ENCODE data around the gene RAX.

RAX gene

GRCh38 chr18:59239642-59240041, 33.6 kb downstream of the RAX start:
- no peak for DNase-seq

- no peak for DNase-seq
These were observed 34.9 kb downstream of the RAX start for GRCh38 chr18:59238385-59238784.

DNA sequence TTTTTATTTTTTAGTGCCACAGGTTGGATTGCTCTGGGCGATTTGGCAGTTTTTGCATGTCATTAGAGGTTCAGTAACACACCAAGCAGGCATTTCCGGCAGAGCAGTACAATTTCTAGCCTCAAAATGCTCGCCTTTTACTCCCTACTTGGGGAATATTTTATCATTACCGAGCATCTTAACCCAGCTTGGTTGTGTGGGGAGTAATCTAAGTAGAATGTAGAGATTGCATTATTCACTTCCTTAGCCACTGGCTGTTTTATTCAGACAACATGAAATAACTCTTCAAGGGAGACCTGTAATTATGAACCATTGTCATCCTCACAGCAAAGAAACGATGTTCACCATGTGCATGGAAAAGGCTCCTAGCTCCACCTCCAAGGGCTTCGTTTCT, 40.2 kb downstream of the RAX start:
- DNase-seq, result no peak

GRCh38 chr18:59232309-59233016, 40.8 kb downstream of the RAX start:
- no peak for DNase-seq

GRCh38 chr18:59231877-59232276, 41.4 kb downstream of the RAX start:
- no peak for DNase-seq

DNA sequence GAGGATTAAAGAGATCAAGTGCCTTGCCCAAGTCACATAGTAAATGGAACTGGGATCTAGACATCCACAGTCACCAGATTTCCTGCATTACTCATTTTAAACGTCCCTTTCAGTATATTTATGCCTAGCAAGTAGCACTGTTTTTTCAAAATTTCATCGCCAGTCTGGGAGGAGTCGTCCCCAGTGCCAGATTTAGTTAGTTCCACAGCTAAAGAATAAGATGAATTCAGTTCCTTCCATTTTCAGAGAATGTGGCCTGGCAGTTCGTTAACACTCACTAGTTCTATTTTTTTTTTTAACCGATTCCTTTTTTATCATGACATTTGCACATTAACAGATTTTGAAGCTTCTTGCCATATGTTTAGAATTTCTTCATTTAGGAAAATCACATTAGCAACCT, 42.1 kb downstream of the RAX start:
- no peak for DNase-seq

- DNase-seq, result no peak
These were observed 43.4 kb downstream of the RAX start for GRCh38 chr18:59229701-59230443.

DNA sequence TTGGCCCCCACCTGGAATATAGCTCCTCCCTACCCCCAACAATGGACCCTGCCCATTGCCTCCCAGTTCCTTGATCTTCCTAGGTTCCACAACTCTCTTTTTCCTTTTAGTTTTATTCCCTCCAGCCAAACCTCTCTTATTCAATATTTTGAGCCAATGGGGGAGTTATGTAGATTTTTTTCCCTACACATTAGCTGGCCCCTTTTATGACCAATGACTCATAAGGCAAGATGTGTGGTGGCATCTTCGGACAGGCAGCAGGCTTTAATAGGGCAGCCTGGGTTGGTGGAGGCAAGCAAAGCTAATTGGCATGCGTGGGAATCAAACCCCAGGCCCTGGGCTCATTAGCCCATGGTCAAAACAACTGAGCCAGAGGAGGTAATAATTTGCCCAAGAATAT, 44.1 kb downstream of the RAX start:
- DNase-seq, result no peak

DNA sequence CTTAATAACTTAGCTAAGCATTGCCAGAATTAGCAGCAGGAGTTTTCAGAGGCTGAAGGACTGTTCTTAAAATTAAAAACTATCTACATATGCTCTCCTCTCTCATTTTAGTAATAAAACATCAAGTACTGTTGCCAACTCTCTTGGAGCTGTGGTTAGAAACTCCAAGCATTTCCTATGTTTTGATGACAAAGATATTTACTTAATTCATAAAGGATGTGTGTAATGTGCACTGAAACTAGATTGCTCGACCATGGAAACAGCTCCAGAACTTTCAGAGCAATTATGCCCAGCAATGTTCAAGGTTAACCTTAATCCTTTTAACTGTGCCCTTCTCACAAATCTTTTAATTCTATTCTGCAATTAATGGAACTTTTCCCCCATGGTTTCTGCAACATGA, 44.9 kb downstream of the RAX start:
- no peak for DNase-seq

DNA sequence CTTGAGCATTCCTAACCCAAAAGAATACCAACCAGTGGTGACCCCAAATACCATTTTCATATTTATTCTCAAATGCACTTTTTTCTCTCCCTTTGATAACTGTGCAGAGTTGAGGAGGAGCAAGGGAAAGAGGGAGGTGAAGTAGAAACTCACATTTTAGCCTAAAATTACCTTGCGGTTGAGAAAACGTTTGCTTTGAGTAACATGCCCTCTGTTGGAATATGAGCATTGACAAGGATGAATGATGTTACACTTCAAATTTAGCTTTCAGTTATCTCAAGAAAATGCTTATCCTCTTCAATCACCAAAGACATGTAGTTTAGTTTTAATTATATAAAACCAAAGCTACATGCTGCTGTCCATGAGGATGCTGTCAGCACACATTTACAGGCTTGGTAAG, 50.9 kb downstream of the RAX start:
- DNase-seq, result no peak

DNA sequence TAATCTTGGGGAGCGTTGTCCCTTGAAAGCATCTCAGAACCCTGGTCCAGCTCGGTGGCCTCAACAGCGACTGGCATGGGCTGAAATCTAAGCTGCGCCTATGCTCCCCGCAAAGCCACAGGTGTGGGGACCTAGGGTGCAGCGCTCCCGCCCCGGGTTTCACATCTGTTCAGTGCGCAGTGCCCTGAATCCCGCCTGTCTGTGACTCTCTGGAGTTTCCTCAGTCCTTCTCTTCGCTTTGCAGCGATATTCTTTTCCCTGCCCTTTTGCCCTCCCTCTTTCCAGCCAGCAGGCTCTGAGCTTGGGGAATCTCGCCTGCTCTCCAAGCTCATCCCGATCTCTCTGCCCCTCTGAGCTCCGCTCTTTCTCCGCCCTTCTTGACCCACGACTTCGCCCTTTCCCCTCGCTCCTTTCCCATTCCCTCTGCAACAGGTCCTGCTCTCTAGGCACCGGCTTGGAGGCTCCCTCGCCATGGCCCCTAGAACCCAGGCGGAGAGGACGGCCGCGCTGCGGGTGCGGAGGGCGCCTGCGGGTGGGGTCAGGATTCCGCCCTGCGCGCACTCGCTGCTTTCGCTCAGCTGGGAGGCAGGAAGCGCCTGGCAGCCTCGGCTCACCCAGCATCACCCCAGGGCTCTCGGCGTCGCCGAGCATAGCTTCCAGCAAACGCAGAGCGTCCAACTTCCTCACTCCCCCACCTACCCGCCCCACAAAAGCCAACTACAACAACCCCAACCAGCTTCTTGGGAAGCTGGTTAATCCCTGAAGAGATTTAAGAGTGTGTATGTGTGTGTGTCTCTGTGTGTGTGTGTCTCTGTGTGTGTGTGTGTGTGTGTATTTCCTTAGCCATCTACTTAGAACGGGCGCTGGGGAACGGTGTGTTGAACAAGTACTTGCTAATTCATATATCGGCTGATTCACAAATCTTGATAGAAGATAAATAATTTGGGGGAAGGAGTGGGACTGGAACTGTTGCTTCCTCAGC, 52.2 kb downstream of the RAX start:
- no peak for DNase-seq

GRCh38 chr18:59220164-59220783, 53.0 kb downstream of the RAX start:
- no peak for DNase-seq

DNA sequence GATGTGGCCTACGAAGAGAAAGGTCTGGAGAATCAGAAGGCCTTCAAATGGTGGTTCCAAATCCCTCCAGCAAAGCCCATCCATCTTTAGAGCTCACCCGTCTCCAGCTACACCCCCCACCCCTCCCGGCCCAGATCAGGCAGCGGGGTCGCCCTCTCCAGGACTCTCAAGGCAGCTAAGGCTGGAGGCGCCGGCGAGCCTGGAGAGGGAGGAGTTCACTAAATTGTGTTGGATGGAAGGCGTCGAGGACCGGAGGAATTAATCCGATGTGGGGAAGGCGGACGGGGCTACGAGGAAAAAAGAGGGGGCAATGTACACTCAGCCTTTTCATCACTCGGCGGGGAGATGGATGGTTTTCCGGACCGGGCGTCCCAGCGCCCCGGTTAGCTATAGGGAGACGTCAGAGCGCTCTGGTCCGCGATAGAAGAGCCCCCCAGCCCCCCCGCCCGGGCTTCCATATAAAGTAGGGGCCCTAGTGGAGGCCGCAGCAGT, 53.5 kb downstream of the RAX start, which contains the start of gene GRP:
Gene GRP, plus strand, starts transcription at position 487 of the 492 bp plus-strand sequence. CDS start 108 bp downstream, outside the sequence.
- DNase-seq, result no peak

- DNase-seq, result no peak
These were observed 55.2 kb downstream of the RAX start for GRCh38 chr18:59218018-59218417.

Data from hematopoietic multipotent progenitor cell treated with erythropoietin and hydrocortisone succinate and interleukin-3 and kit ligand, for 4 days (in vitro differentiated cells).